SK-N-SH treated with all-trans-retinoic acid at 6 μM for 48 hours (cell line): ENCODE data around the gene TEX54.

Experiments used
- ATAC-seq: fragments of 200-7000 bp; cut with Tn5 transposase; 3 replicates; pipeline ENCODE4 v1.9.1; 2020; ENCODE audit warnings: mild to moderate bottlenecking, moderate library complexity
- ARNTL ChIP-seq: fragments of 450-650 bp; formaldehyde crosslinking; IDR thresholded peaks from 2 replicates; pipeline ENCODE4 v1.5.0; 2020; ENCODE audit warnings: low read depth, mild to moderate bottlenecking, moderate library complexity, borderline replicate concordance
- BACH2 ChIP-seq: fragments of 250-450 bp; sonication (Bioruptor Pico); IDR thresholded peaks from 2 replicates; pipeline ENCODE4 v1.9.0; 2021; ENCODE audit warnings: mild to moderate bottlenecking, borderline replicate concordance
- CSDC2 ChIP-seq: fragments of 250-450 bp; sonication (Bioruptor Pico); IDR thresholded peaks from 2 replicates; pipeline ENCODE4 v1.5.0; 2020; ENCODE audit warnings: mild to moderate bottlenecking, moderate library complexity
- ESRRG ChIP-seq: fragments of 250-450 bp; sonication (Bioruptor Pico); IDR thresholded peaks from 2 replicates; pipeline ENCODE4 v1.6.1; 2021; ENCODE audit warnings: mild to moderate bottlenecking
- ISL1 ChIP-seq: fragments of 250-450 bp; sonication (Bioruptor Pico); IDR thresholded peaks from 2 replicates; pipeline ENCODE4 v2.1.2; 2022; ENCODE audit warnings: mild to moderate bottlenecking, moderate library complexity
- OSR1 ChIP-seq: fragments of 250-450 bp; sonication (Bioruptor Pico); IDR thresholded peaks from 2 replicates; pipeline ENCODE4 v1.8.0; 2022; ENCODE audit warnings: moderate library complexity, mild to moderate bottlenecking, inconsistent platforms
- PPARA ChIP-seq: fragments of 250-450 bp; sonication (Bioruptor Pico); IDR thresholded peaks from 2 replicates; pipeline ENCODE4 v1.5.0; 2020; ENCODE audit warnings: mild to moderate bottlenecking, borderline replicate concordance
- RARB ChIP-seq: fragments of 250-450 bp; sonication (Bioruptor Pico); IDR thresholded peaks from 2 replicates; pipeline ENCODE4 v1.8.0; 2021; ENCODE audit warnings: mild to moderate bottlenecking, moderate library complexity
- SNAI2 ChIP-seq: fragments of 250-450 bp; sonication (Bioruptor Pico); IDR thresholded peaks from 2 replicates; pipeline ENCODE4 v1.5.0; 2020; ENCODE audit warnings: mild to moderate bottlenecking, moderate library complexity
- TCF4 ChIP-seq: fragments of 250-450 bp; sonication (Bioruptor Pico); IDR thresholded peaks from 2 replicates; pipeline ENCODE4 v1.8.0; 2021; ENCODE audit warnings: mild to moderate bottlenecking, moderate library complexity, borderline replicate concordance
- TOX ChIP-seq: fragments of 250-450 bp; sonication (Bioruptor Pico); IDR thresholded peaks from 2 replicates; pipeline ENCODE4 v1.8.0; 2021; ENCODE audit warnings: mild to moderate bottlenecking, moderate library complexity, borderline replicate concordance
- ZFP3 ChIP-seq: fragments of 250-450 bp; sonication (Bioruptor Pico); IDR thresholded peaks from 2 replicates; pipeline ENCODE4 v1.5.0; 2020; ENCODE audit warnings: mild to moderate bottlenecking, moderate library complexity
- ZFP30 ChIP-seq: fragments of 450-650 bp; formaldehyde crosslinking; IDR thresholded peaks from 2 replicates; pipeline ENCODE4 v1.5.0; 2022; ENCODE audit warnings: mild to moderate bottlenecking, moderate library complexity
- ZNF565 ChIP-seq: fragments of 450-650 bp; formaldehyde crosslinking; conservative IDR thresholded peaks from 2 replicates; pipeline ENCODE4 v1.5.0; 2020; ENCODE audit warnings: low read depth, mild to moderate bottlenecking, moderate library complexity
- ZNF70 ChIP-seq: fragments of 450-650 bp; formaldehyde crosslinking; IDR thresholded peaks from 2 replicates; pipeline ENCODE4 v1.5.0; 2020; ENCODE audit warnings: mild to moderate bottlenecking, moderate library complexity
- ZNF8 ChIP-seq: fragments of 450-650 bp; formaldehyde crosslinking; IDR thresholded peaks from 2 replicates; pipeline ENCODE4 v1.5.0; 2020; ENCODE audit warnings: mild to moderate bottlenecking, moderate library complexity
- TF ChIP-seq, protein P1 (sequence below): fragments of 250-450 bp; sonication (Bioruptor Pico); IDR thresholded peaks from 2 replicates; pipeline ENCODE4 v1.5.0; 2020; ENCODE audit warnings: mild to moderate bottlenecking, moderate library complexity
- TF ChIP-seq, protein P2 (sequence below): fragments of 250-450 bp; sonication (Bioruptor Pico); IDR thresholded peaks from 2 replicates; pipeline ENCODE4 v1.8.0; 2021; ENCODE audit warnings: low read depth, mild to moderate bottlenecking, moderate library complexity, borderline replicate concordance
- TF ChIP-seq, protein P3 (sequence below): fragments of 250-450 bp; sonication (Bioruptor Pico); IDR thresholded peaks from 2 replicates; pipeline ENCODE4 v1.8.0; 2020; ENCODE audit warnings: mild to moderate bottlenecking, moderate library complexity, borderline replicate concordance
- TF ChIP-seq, protein P4 (sequence below): fragments of 250-450 bp; sonication (Bioruptor Pico); IDR thresholded peaks from 2 replicates; pipeline ENCODE4 v1.5.1; 2020; ENCODE audit warnings: low read depth, mild to moderate bottlenecking, moderate library complexity

Gene TEX54

DNA sequence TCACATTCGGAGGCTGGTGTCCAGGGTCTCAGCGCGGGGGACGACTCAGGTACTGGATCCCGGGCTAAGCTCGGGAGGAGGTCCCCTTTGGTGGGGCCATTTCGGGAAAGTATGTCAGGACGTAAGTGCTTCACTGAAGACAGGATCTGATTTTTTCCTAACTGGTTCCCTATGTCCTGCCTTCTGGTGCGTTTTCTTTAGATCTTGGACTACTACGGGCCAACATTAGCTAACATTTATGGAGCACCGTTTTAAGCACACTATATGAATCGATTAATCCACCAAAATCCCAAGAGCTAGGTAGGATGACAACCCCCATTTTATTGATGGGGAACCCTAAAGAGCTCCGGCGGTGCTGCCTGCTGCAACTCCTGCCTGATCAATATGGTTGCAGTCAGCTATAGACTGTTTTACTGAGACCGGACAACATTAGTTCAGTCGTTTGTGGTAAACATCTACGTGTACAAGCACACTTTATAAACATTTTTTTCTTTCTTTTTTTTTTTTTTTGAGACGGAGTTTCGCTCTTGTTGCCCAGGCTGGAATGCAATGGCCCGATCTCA, 23.8 kb upstream of the TEX54 start:
- peak; percentile 41 for ATAC-seq
- TF ChIP-seq SNAI2 (CRISPR knock-in tag), result no peak
- TF ChIP-seq OSR1, result no peak
- TF ChIP-seq ZNF70 (CRISPR knock-in tag), result no peak
- no peak for TF ChIP-seq ZNF8 (CRISPR knock-in tag)
- TF ChIP-seq ESRRG, result no peak
- TF ChIP-seq RARB (CRISPR knock-in tag), result no peak
- no peak for TF ChIP-seq CSDC2 (CRISPR knock-in tag)
- TF ChIP-seq ZFP3 (CRISPR knock-in tag), result no peak
- TF ChIP-seq, all 23 proteins: peak for 0

DNA sequence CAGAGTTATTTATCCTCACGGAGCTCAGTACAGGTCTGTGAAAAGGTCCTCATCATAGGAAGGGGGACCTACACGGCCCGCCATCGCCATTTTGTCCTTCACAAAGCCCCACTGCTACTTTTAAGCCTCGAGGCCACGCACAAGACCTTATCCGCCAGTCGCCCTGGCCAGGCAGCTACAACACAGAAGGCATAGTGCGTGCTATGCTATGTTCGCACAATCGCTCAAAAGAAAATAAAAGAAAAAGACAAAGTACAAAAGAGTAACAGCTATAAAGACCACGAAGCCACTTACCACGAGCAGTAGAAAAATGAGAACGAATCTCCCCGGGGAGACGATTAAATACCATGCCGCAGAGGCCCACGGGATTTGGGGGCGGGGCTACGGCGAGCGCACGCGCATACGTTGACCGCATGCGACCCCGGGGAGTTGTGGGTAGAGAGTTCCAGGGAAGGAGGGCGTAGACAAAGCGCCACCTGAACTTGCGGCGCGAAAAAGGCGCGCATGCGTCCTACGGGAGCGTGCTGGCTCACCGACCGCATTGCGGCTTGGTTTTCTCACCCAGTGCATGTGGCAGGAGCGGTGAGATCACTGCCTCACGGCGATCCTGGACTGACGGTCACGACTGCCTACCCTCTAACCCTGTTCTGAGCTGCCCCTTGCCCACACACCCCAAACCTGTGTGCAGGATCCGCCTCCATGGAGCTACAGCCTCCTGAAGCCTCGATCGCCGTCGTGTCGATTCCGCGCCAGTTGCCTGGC, 23.1 kb upstream of the TEX54 start:
- TF ChIP-seq CSDC2 (CRISPR knock-in tag) (no peak), ZFP3 (CRISPR knock-in tag) (no peak), RARB (CRISPR knock-in tag) (0 out of 2 replicates have a peak, but pooled peaks have one; percentile 32), ZNF70 (CRISPR knock-in tag) (no peak)
- TF ChIP-seq, protein P1, sequence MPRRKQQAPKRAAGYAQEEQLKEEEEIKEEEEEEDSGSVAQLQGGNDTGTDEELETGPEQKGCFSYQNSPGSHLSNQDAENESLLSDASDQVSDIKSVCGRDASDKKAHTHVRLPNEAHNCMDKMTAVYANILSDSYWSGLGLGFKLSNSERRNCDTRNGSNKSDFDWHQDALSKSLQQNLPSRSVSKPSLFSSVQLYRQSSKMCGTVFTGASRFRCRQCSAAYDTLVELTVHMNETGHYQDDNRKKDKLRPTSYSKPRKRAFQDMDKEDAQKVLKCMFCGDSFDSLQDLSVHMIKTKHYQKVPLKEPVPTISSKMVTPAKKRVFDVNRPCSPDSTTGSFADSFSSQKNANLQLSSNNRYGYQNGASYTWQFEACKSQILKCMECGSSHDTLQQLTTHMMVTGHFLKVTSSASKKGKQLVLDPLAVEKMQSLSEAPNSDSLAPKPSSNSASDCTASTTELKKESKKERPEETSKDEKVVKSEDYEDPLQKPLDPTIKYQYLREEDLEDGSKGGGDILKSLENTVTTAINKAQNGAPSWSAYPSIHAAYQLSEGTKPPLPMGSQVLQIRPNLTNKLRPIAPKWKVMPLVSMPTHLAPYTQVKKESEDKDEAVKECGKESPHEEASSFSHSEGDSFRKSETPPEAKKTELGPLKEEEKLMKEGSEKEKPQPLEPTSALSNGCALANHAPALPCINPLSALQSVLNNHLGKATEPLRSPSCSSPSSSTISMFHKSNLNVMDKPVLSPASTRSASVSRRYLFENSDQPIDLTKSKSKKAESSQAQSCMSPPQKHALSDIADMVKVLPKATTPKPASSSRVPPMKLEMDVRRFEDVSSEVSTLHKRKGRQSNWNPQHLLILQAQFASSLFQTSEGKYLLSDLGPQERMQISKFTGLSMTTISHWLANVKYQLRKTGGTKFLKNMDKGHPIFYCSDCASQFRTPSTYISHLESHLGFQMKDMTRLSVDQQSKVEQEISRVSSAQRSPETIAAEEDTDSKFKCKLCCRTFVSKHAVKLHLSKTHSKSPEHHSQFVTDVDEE (CRISPR knock-in tag), result no peak
- peak; percentile 92 for ATAC-seq

DNA sequence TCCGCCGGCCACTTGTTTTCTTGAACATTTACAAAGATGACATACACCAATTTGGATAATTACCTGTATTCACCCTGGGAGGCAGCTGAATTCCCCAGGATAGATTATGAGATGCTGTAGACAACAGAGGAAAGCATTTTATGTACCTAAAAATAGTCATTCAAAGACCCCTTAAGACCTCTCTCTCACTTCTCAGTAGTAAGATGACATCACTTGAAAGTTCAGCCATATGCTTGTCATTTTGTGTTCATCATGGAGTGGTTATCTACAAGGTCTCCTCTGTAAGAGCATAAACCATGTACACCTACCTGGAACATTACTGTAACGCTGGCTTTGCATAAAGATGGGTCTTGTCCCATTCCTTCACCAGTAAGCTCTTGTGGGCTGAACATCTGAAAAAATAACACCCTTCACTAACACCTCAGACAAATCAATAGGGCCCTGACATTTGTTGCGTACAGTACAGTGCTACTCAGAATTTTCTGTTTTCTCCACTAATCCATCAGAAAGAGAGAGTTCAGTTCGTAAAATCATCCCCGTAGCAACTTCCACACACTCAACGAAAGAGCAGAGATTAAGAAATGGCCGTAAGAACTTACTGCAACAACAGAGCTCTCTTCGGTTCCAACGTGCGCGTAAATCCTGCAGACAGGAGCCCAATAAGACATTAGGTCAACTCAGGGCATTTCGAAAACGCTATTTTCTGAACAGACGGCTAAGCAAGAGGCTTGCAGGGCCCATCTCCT, 22.4 kb upstream of the TEX54 start:
- TF ChIP-seq ARNTL (CRISPR knock-in tag) (no peak), SNAI2 (CRISPR knock-in tag) (no peak), CSDC2 (CRISPR knock-in tag) (no peak), TCF4 (no peak), ESRRG (no peak), ZFP30 (CRISPR knock-in tag) (no peak), ZNF8 (CRISPR knock-in tag) (no peak), ISL1 (CRISPR knock-in tag) (no peak)
- ATAC-seq, result peak; percentile 1; the same call in 1 of the 3 replicates

DNA sequence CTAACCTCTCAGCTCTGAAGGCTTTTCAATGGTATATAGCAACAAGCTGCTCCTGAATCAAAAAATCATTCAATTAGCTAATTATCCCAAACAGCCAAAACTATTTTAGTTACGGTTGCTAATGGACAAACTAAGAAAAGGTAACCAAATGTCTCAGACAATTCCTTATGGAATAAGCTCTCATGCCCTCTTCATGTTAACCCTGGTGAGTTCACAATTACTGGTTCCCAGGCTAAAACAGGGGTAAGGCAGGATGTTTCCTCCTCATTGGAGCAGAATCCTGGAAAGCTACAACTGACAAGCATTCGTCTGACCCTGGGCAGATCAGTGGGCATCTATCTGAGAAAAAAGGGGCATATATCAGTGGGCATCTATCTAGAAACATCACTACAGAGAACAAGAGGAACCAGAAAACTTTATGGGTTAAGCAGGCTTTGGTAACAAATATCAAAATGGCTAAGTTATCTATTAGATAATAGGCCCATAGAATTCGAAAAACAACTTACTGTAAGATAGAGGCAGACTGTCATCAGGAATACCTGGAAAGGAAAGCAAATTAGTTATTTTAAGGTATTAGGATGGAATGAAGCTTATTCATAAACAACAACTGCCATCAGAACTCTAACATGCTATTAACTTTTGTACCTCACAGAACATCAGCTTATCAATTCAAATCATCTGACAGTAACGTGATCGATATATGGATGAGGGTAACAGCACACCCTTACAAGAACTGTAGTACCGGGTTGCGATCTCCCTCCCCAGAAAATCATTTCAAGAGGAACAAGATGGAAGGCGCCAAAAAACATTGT, 21.6 kb upstream of the TEX54 start:
- TF ChIP-seq TOX (no peak), OSR1 (no peak), ESRRG (no peak), ARNTL (CRISPR knock-in tag) (no peak), RARB (CRISPR knock-in tag) (no peak), ISL1 (CRISPR knock-in tag) (no peak), ZNF565 (CRISPR knock-in tag) (no peak), ZFP30 (CRISPR knock-in tag) (no peak), BACH2 (CRISPR knock-in tag) (no peak), ZNF8 (CRISPR knock-in tag) (no peak), PPARA (CRISPR knock-in tag) (no peak), ZFP3 (CRISPR knock-in tag) (no peak)
- TF ChIP-seq, protein P2, sequence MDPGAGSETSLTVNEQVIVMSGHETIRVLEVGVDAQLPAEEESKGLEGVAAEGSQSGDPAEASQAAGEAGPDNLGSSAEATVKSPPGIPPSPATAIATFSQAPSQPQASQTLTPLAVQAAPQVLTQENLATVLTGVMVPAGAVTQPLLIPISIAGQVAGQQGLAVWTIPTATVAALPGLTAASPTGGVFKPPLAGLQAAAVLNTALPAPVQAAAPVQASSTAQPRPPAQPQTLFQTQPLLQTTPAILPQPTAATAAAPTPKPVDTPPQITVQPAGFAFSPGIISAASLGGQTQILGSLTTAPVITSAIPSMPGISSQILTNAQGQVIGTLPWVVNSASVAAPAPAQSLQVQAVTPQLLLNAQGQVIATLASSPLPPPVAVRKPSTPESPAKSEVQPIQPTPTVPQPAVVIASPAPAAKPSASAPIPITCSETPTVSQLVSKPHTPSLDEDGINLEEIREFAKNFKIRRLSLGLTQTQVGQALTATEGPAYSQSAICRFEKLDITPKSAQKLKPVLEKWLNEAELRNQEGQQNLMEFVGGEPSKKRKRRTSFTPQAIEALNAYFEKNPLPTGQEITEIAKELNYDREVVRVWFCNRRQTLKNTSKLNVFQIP (CRISPR knock-in tag), result no peak
- TF ChIP-seq, protein P3, sequence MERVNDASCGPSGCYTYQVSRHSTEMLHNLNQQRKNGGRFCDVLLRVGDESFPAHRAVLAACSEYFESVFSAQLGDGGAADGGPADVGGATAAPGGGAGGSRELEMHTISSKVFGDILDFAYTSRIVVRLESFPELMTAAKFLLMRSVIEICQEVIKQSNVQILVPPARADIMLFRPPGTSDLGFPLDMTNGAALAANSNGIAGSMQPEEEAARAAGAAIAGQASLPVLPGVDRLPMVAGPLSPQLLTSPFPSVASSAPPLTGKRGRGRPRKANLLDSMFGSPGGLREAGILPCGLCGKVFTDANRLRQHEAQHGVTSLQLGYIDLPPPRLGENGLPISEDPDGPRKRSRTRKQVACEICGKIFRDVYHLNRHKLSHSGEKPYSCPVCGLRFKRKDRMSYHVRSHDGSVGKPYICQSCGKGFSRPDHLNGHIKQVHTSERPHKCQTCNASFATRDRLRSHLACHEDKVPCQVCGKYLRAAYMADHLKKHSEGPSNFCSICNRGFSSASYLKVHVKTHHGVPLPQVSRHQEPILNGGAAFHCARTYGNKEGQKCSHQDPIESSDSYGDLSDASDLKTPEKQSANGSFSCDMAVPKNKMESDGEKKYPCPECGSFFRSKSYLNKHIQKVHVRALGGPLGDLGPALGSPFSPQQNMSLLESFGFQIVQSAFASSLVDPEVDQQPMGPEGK (CRISPR knock-in tag), result no peak
- TF ChIP-seq, protein P4, sequence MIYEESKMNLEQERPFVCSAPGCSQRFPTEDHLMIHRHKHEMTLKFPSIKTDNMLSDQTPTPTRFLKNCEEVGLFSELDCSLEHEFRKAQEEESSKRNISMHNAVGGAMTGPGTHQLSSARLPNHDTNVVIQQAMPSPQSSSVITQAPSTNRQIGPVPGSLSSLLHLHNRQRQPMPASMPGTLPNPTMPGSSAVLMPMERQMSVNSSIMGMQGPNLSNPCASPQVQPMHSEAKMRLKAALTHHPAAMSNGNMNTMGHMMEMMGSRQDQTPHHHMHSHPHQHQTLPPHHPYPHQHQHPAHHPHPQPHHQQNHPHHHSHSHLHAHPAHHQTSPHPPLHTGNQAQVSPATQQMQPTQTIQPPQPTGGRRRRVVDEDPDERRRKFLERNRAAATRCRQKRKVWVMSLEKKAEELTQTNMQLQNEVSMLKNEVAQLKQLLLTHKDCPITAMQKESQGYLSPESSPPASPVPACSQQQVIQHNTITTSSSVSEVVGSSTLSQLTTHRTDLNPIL (CRISPR knock-in tag), result no peak
- no peak for ATAC-seq
